IgD-negative memory B cell (primary cell): ENCODE data around the gene XXYLT1. TPM values are rescaled to one million over a fixed set of nuclear protein-coding genes. Genes with fewer than 3 reads are reported as not detected.
A peak's percentile ranks its signal among the peaks of the same experiment; 100 is the strongest.

Experiments used
- H3K27ac Mint-ChIP-seq, 3 donors: one replicate each; pipeline ENCODE4 v1.8.0; 2020 to 2022; ENCODE audit warnings: mild to moderate bottlenecking in 3 of 3, mixed read lengths in 3 of 3, moderate library complexity in 1 of 3
- H3K27me3 Mint-ChIP-seq: one replicate; pipeline ENCODE4 v1.8.0; 2021; ENCODE audit warnings: mixed read lengths
- H3K36me3 Mint-ChIP-seq: one replicate; pipeline ENCODE4 v1.8.0; 2020; ENCODE audit warnings: mild to moderate bottlenecking, mixed read lengths
- H3K4me1 Mint-ChIP-seq, 3 donors: one replicate each; pipeline ENCODE4 v1.8.0; 2020 to 2022; ENCODE audit warnings: mixed read lengths in 3 of 3, mild to moderate bottlenecking in 1 of 3
- H3K4me3 Mint-ChIP-seq, 4 donors: one replicate each; pipeline ENCODE4 v1.8.0; 2020 to 2022; ENCODE audit warnings: mild to moderate bottlenecking in 4 of 4, mixed read lengths in 4 of 4, moderate library complexity in 3 of 4
- H3K9me3 Mint-ChIP-seq, 3 donors: one replicate each; pipeline ENCODE4 v1.8.0; 2020 to 2021; ENCODE audit warnings: mixed read lengths in 3 of 3, mild to moderate bottlenecking in 1 of 3
- polyA plus RNA-seq: library from polyadenylated mRNA; unstranded; fragments of 300-500 nt; fragmentation: Illumina TruSeq; gene quantifications from one replicate; pipeline ENCODE4 v1.2.3, GENCODE V29; 2021

XXYLT1 gene
- polyA plus RNA-seq, 1 donor from 2014 or later: 5.2 TPM

GRCh38 chr3:195249057-195249770 is 21.7 kb downstream of the XXYLT1 start:
- H3K36me3 Mint-ChIP-seq: peaks cover 4% of the 10 kb centered on the region
- no peaks in the 10 kb centered on the region for H3K27me3 Mint-ChIP-seq
- peaks cover 5 to 17% (median 13%) of the 10 kb centered on the region in 3 donors for H3K4me1 Mint-ChIP-seq
- H3K9me3 Mint-ChIP-seq: no peaks in the 10 kb centered on the region
- H3K4me3 Mint-ChIP-seq: no peak overlapping the region
- no peak overlapping the region for H3K27ac Mint-ChIP-seq

- Mint-ChIP-seq H3K27me3 (no peaks in the 10 kb centered on the region), H3K4me3 (peak overlapping the region in 1 of 4 donors; percentile 4), H3K9me3 (no peaks in the 10 kb centered on the region), H3K36me3 (peaks cover 4% of the 10 kb centered on the region), H3K27ac (no peak overlapping the region), H3K4me1 (peaks cover 5 to 17% (median 14%) of the 10 kb centered on the region in 3 donors)
These were observed 22.7 kb downstream of the XXYLT1 start for GRCh38 chr3:195248281-195248680.

- H3K27me3 Mint-ChIP-seq: no peaks in the 10 kb centered on the region
- no peak overlapping the region for H3K4me3 Mint-ChIP-seq
- H3K36me3 Mint-ChIP-seq: peaks cover 4% of the 10 kb centered on the region
- H3K4me1 Mint-ChIP-seq: peaks cover 5 to 14% (median 12%) of the 10 kb centered on the region in 3 donors
- peaks cover 0 to 1% (median 0%) of the 10 kb centered on the region in 3 donors for H3K9me3 Mint-ChIP-seq
- H3K27ac Mint-ChIP-seq: no peak overlapping the region
These were observed 23.1 kb downstream of the XXYLT1 start for GRCh38 chr3:195247863-195248189.

- Mint-ChIP-seq H3K9me3 (peaks cover 0 to 1% (median 0%) of the 10 kb centered on the region in 3 donors), H3K27me3 (no peaks in the 10 kb centered on the region), H3K36me3 (peaks cover 4% of the 10 kb centered on the region), H3K4me1 (peaks cover 5 to 12% (median 9%) of the 10 kb centered on the region in 3 donors), H3K27ac (no peak overlapping the region), H3K4me3 (no peak overlapping the region)
These were observed 23.7 kb downstream of the XXYLT1 start for GRCh38 chr3:195247086-195247862.

GRCh38 chr3:195246581-195246995 is 24.4 kb downstream of the XXYLT1 start:
- Mint-ChIP-seq H3K27me3 (no peaks in the 10 kb centered on the region), H3K36me3 (peaks cover 2% of the 10 kb centered on the region), H3K9me3 (peaks cover 0 to 1% (median 0%) of the 10 kb centered on the region in 3 donors), H3K27ac (no peak overlapping the region), H3K4me3 (no peak overlapping the region), H3K4me1 (peaks cover 4 to 8% (median 5%) of the 10 kb centered on the region in 3 donors)

- Mint-ChIP-seq H3K27me3 (no peaks in the 10 kb centered on the region), H3K27ac (peak overlapping the region in 1 of 3 donors; percentile 17), H3K4me1 (peaks cover 2 to 3% (median 2%) of the 10 kb centered on the region in 3 donors)
These were observed 25.4 kb downstream of the XXYLT1 start for GRCh38 chr3:195245531-195245951.

GRCh38 chr3:195241592-195242355 is 29.2 kb downstream of the XXYLT1 start:
- H3K27me3 Mint-ChIP-seq: no peaks in the 10 kb centered on the region
- no peak overlapping the region for H3K4me3 Mint-ChIP-seq
- peaks cover 0 to 1% (median 0%) of the 10 kb centered on the region in 3 donors for H3K4me1 Mint-ChIP-seq
- H3K27ac Mint-ChIP-seq: no peak overlapping the region
- peaks cover 0 to 1% (median 0%) of the 10 kb centered on the region in 3 donors for H3K9me3 Mint-ChIP-seq
- peaks cover 4% of the 10 kb centered on the region for H3K36me3 Mint-ChIP-seq

More at GRCh38 chr3:195245531-195245951, 25.4 kb downstream of the XXYLT1 start:
- H3K36me3 Mint-ChIP-seq: peaks cover 2% of the 10 kb centered on the region
- H3K9me3 Mint-ChIP-seq: peaks cover 0 to 1% (median 0%) of the 10 kb centered on the region in 3 donors
- no peak overlapping the region for H3K4me3 Mint-ChIP-seq

- Mint-ChIP-seq H3K27ac (no peak overlapping the region), H3K4me1 (peaks cover 0 to 1% (median 0%) of the 10 kb centered on the region in 3 donors), H3K27me3 (no peaks in the 10 kb centered on the region), H3K36me3 (peaks cover 5% of the 10 kb centered on the region), H3K4me3 (no peak overlapping the region), H3K9me3 (peaks cover 0 to 1% (median 0%) of the 10 kb centered on the region in 3 donors)
These were observed 30.0 kb downstream of the XXYLT1 start for GRCh38 chr3:195240939-195241338.

GRCh38 chr3:195240171-195240701 is 30.7 kb downstream of the XXYLT1 start:
- H3K27ac Mint-ChIP-seq: no peak overlapping the region
- peaks cover 0 to 1% (median 0%) of the 10 kb centered on the region in 3 donors for H3K9me3 Mint-ChIP-seq
- H3K27me3 Mint-ChIP-seq: no peaks in the 10 kb centered on the region
- H3K36me3 Mint-ChIP-seq: peaks cover 5% of the 10 kb centered on the region
- peaks cover 0 to 1% (median 0%) of the 10 kb centered on the region in 3 donors for H3K4me1 Mint-ChIP-seq
- H3K4me3 Mint-ChIP-seq: no peak overlapping the region

- Mint-ChIP-seq H3K9me3 (peaks cover 0 to 5% (median 1%) of the 10 kb centered on the region in 3 donors), H3K4me1 (peaks cover 0 to 1% (median 0%) of the 10 kb centered on the region in 3 donors), H3K27ac (no peak overlapping the region), H3K4me3 (no peak overlapping the region), H3K36me3 (peaks cover 5% of the 10 kb centered on the region), H3K27me3 (no peaks in the 10 kb centered on the region)
These were observed 31.8 kb downstream of the XXYLT1 start for GRCh38 chr3:195239121-195239520.

- Mint-ChIP-seq H3K36me3 (peaks cover 5% of the 10 kb centered on the region), H3K9me3 (peaks cover 0 to 5% (median 1%) of the 10 kb centered on the region in 3 donors), H3K27ac (no peak overlapping the region), H3K27me3 (no peaks in the 10 kb centered on the region), H3K4me3 (no peak overlapping the region), H3K4me1 (no peaks in the 10 kb centered on the region)
These were observed 32.3 kb downstream of the XXYLT1 start for GRCh38 chr3:195238586-195239118.

- H3K36me3 Mint-ChIP-seq: peaks cover 8% of the 10 kb centered on the region
- H3K4me3 Mint-ChIP-seq: no peak overlapping the region
- H3K9me3 Mint-ChIP-seq: peaks cover 0 to 5% (median 1%) of the 10 kb centered on the region in 3 donors
- no peaks in the 10 kb centered on the region for H3K4me1 Mint-ChIP-seq
- no peaks in the 10 kb centered on the region for H3K27me3 Mint-ChIP-seq
- H3K27ac Mint-ChIP-seq: no peak overlapping the region
These were observed 32.8 kb downstream of the XXYLT1 start for GRCh38 chr3:195238081-195238571.

GRCh38 chr3:195236801-195237570 is 34.0 kb downstream of the XXYLT1 start:
- Mint-ChIP-seq H3K27me3 (no peaks in the 10 kb centered on the region), H3K9me3 (peaks cover 0 to 5% (median 0%) of the 10 kb centered on the region in 3 donors), H3K27ac (peak overlapping the region in 1 of 3 donors; percentile 39), H3K4me3 (no peak overlapping the region), H3K4me1 (no peaks in the 10 kb centered on the region), H3K36me3 (peaks cover 9% of the 10 kb centered on the region)
